HG03521 (cell line): ENCODE results near the gene TLDC2.

Experiments used
- ATAC-seq: cut with Tn5 transposase; IDR thresholded peaks from one replicate; pipeline ENCODE4 v1.9.1; 2021; ENCODE audit warnings: mild to moderate bottlenecking, moderate library complexity; ENCODE audit not compliant: unreplicated experiment

The TLDC2 gene

GRCh38 chr20:36849333-36850065 lies 26.4 kb upstream of the TLDC2 start:
- no peak for ATAC-seq

GRCh38 chr20:36850759-36851158 lies 25.2 kb upstream of the TLDC2 start:
- no peak for ATAC-seq

- ATAC-seq, result no peak
Measured at GRCh38 chr20:36851490-36851889, 24.4 kb upstream of the TLDC2 start.

- ATAC-seq, result no peak
Measured at GRCh38 chr20:36852187-36852586, 23.8 kb upstream of the TLDC2 start.

GRCh38 chr20:36854348-36855240 lies 21.3 kb upstream of the TLDC2 start:
- ATAC-seq, result no peak

GRCh38 chr20:36855241-36855657 lies 20.7 kb upstream of the TLDC2 start:
- ATAC-seq, result no peak

- no peak for ATAC-seq
Measured at GRCh38 chr20:36856195-36856594, 19.7 kb upstream of the TLDC2 start.

GRCh38 chr20:36856691-36857635 lies 19.0 kb upstream of the TLDC2 start:
- ATAC-seq, result no peak

- no peak for ATAC-seq
Measured at GRCh38 chr20:36859282-36859555, 16.7 kb upstream of the TLDC2 start.

- ATAC-seq, result no peak
Measured at GRCh38 chr20:36859700-36860330, 16.1 kb upstream of the TLDC2 start.

GRCh38 chr20:36860339-36860738 lies 15.6 kb upstream of the TLDC2 start:
- ATAC-seq, result no peak

GRCh38 chr20:36860811-36861624 lies 14.9 kb upstream of the TLDC2 start:
- ATAC-seq, result no peak

GRCh38 chr20:36861625-36861874 lies 14.4 kb upstream of the TLDC2 start:
- ATAC-seq, result no peak

- ATAC-seq, result no peak
Measured at GRCh38 chr20:36861875-36862801, 13.8 kb upstream of the TLDC2 start.

GRCh38 chr20:36862857-36863668 lies 12.9 kb upstream of the TLDC2 start:
- ATAC-seq, result peak; percentile 47

GRCh38 chr20:36865076-36865860 lies 10.7 kb upstream of the TLDC2 start:
- no peak for ATAC-seq

GRCh38 chr20:36865861-36866149 lies 10.1 kb upstream of the TLDC2 start:
- no peak for ATAC-seq

- no peak for ATAC-seq
Measured at GRCh38 chr20:36866164-36866563, 9.8 kb upstream of the TLDC2 start.
